Right atrium auricular region (tissue), 2 donors: ENCODE results near the gene LHFPL2. TPM values are rescaled to one million over a fixed set of nuclear protein-coding genes. Genes with fewer than 3 reads are reported as not detected.

Source experiments
- DNase-seq: peaks from one replicate; pipeline ENCODE4 v3.0.0-alpha.2; 2019; ENCODE audit warnings: low spot score
- H3K27ac ChIP-seq, 2 donors: fragments of 200-600 bp; sonication (generic); 1 replicate in 1 of 2; 2 replicates in 1 of 2; pipeline ENCODE4 v1.5.1; 2016 to 2019
- H3K27me3 ChIP-seq, 2 donors: fragments of 200-600 bp; sonication (generic); one replicate each; pipeline versions ENCODE4 v1.5.1 to v1.6.0; 2017 to 2019
- H3K36me3 ChIP-seq: fragments of 200-600 bp; sonication (generic); one replicate; pipeline ENCODE4 v1.5.1; 2016
- H3K4me1 ChIP-seq, 2 donors: fragments of 200-600 bp; sonication (generic); one replicate each; pipeline versions ENCODE4 v1.5.1 to v1.6.0; 2017 to 2019
- H3K4me3 ChIP-seq, 2 donors: fragments of 200-600 bp; sonication (generic); 1 replicate in 1 of 2; 2 replicates in 1 of 2; pipeline ENCODE4 v1.5.1; 2017 to 2019; ENCODE audit warnings: mild to moderate bottlenecking in 1 of 2, moderate library complexity in 1 of 2
- H3K9me3 ChIP-seq, 2 donors: fragments of 200-600 bp; sonication (generic); one replicate each; pipeline ENCODE4 v1.5.1; 2019
- CTCF ChIP-seq, 2 donors: fragments of 200-600 bp; sonication (generic); IDR thresholded peaks; one replicate each; pipeline ENCODE4 v1.5.1; 2019; ENCODE audit warnings: antibody characterized with exemption in 2 of 2
- total RNA-seq, 2 donors: library from RNA; depleted of rRNA; stranded (reverse); fragments of >200 nt; gene quantifications; one replicate each; pipeline ENCODE4 v1.1.0, GENCODE V29; 2016

The LHFPL2 gene
- total RNA-seq, 2 donors from 2014 or later = 9.9 to 15.9 TPM

GRCh38 chr5:78613151-78613533 lies 35.4 kb downstream of the LHFPL2 start:
- Histone ChIP-seq H3K4me1 (peaks cover 0 to 27% of the 10 kb centered on the region in 2 donors), H3K27me3 (no peaks in the 10 kb centered on the region), H3K9me3 (no peaks in the 10 kb centered on the region), H3K36me3 (no peaks in the 10 kb centered on the region), H3K27ac (no peak overlapping the region), H3K4me3 (no peak overlapping the region)
- no peak for TF ChIP-seq CTCF (IDR thresholded peaks at IDR 0.05)
- DNase-seq = no peak

- H3K4me1 ChIP-seq = peaks cover 0 to 27% of the 10 kb centered on the region in 2 donors
- H3K9me3 ChIP-seq = no peaks in the 10 kb centered on the region
- no peaks in the 10 kb centered on the region for H3K36me3 ChIP-seq
- H3K27ac ChIP-seq = peak overlapping the region in 1 of 2 donors; percentile 17
- TF ChIP-seq CTCF (IDR thresholded peaks at IDR 0.05) = no peak
- H3K4me3 ChIP-seq = no peak overlapping the region
- H3K27me3 ChIP-seq = no peaks in the 10 kb centered on the region
- DNase-seq = no peak
These were observed 36.1 kb downstream of the LHFPL2 start for GRCh38 chr5:78612227-78613150.

GRCh38 chr5:78611126-78611605 lies 37.4 kb downstream of the LHFPL2 start:
- Histone ChIP-seq H3K27me3 (no peaks in the 10 kb centered on the region), H3K9me3 (no peaks in the 10 kb centered on the region), H3K36me3 (no peaks in the 10 kb centered on the region), H3K27ac (peak overlapping the region; percentile 17 to 55), H3K4me3 (no peak overlapping the region), H3K4me1 (peaks cover 0 to 27% of the 10 kb centered on the region in 2 donors)
- DNase-seq = no peak
- no peak for TF ChIP-seq CTCF (IDR thresholded peaks at IDR 0.05)

- H3K4me3 ChIP-seq = no peak overlapping the region
- no peaks in the 10 kb centered on the region for H3K9me3 ChIP-seq
- H3K27me3 ChIP-seq = no peaks in the 10 kb centered on the region
- H3K27ac ChIP-seq = peak overlapping the region; percentile 17 to 55
- no peak for DNase-seq
- no peaks in the 10 kb centered on the region for H3K36me3 ChIP-seq
- H3K4me1 ChIP-seq = peaks cover 0 to 27% of the 10 kb centered on the region in 2 donors
- no peak for TF ChIP-seq CTCF (IDR thresholded peaks at IDR 0.05)
These were observed 37.9 kb downstream of the LHFPL2 start for GRCh38 chr5:78610636-78611035.

GRCh38 chr5:78610163-78610583 lies 38.4 kb downstream of the LHFPL2 start:
- no peak for TF ChIP-seq CTCF (IDR thresholded peaks at IDR 0.05)
- Histone ChIP-seq H3K9me3 (no peaks in the 10 kb centered on the region), H3K4me3 (no peak overlapping the region), H3K27me3 (no peaks in the 10 kb centered on the region), H3K27ac (peak overlapping the region; percentile 17 to 55), H3K4me1 (peaks cover 0 to 27% of the 10 kb centered on the region in 2 donors), H3K36me3 (no peaks in the 10 kb centered on the region)
- no peak for DNase-seq
